OCI-LY1 (cell line): Measurements from ENCODE around the gene SOBP.
A peak's percentile ranks its signal among the peaks of the same experiment; 100 is the strongest.

Source experiments
- H2AFZ ChIP-seq: fragments of 200-600 bp; sonication (generic), shearing (Covaris generic); 2 replicates; pipeline ENCODE4 v1.6.0; 2014; ENCODE audit warnings: antibody characterized with exemption, mild to moderate bottlenecking, low read length
- H3F3A ChIP-seq: fragments of 200-600 bp; sonication (generic), shearing (Covaris generic); 2 replicates; pipeline ENCODE4 v1.6.0; 2014; ENCODE audit warnings: mild to moderate bottlenecking, antibody characterized with exemption, low read length, moderate library complexity; ENCODE audit not compliant: insufficient read depth
- H3K27ac ChIP-seq: fragments of 200-600 bp; sonication (generic); 2 replicates; pipeline ENCODE4 v1.5.1; 2014; ENCODE audit warnings: low read length, mixed run types, mild to moderate bottlenecking, low read depth; ENCODE audit not compliant: poor library complexity, severe bottlenecking
- H3K27me3 ChIP-seq: fragments of 200-600 bp; sonication (generic); 2 replicates; pipeline ENCODE4 v1.6.0; 2014; ENCODE audit warnings: antibody characterized with exemption, mild to moderate bottlenecking, low read length, moderate library complexity; ENCODE audit not compliant: insufficient read depth
- H3K36me3 ChIP-seq: fragments of 200-600 bp; sonication (generic); 2 replicates; pipeline ENCODE4 v1.6.1; 2014; ENCODE audit warnings: mild to moderate bottlenecking, antibody characterized with exemption, low read length, moderate library complexity, mixed read lengths; ENCODE audit not compliant: insufficient read depth
- H3K4me1 ChIP-seq: fragments of 200-600 bp; sonication (generic); 2 replicates; pipeline ENCODE4 v1.5.1; 2014; ENCODE audit warnings: mild to moderate bottlenecking, low read length, moderate library complexity; ENCODE audit not compliant: insufficient read depth, severe bottlenecking
- H3K4me2 ChIP-seq: fragments of 200-600 bp; sonication (generic), shearing (Covaris generic); 2 replicates; pipeline ENCODE4 v1.6.1; 2014; ENCODE audit warnings: low read length
- H3K4me3 ChIP-seq: fragments of 200-600 bp; sonication (generic); 2 replicates; pipeline ENCODE4 v1.5.1; 2014; ENCODE audit warnings: low read length, low read depth, mild to moderate bottlenecking, mixed read lengths; ENCODE audit not compliant: poor library complexity, severe bottlenecking
- H3K79me2 ChIP-seq: fragments of 200-600 bp; shearing (Covaris generic); 2 replicates; pipeline ENCODE4 v1.6.1; 2016; ENCODE audit warnings: mixed run types, low read length, mixed read lengths; ENCODE audit not compliant: insufficient read depth
- H3K9ac ChIP-seq: fragments of 200-600 bp; sonication (generic), shearing (Covaris generic); 2 replicates; pipeline ENCODE4 v1.6.1; 2014; ENCODE audit warnings: mild to moderate bottlenecking, low read length, mixed read lengths
- H3K9me2 ChIP-seq: fragments of 200-600 bp; sonication (generic), shearing (Covaris generic); 2 replicates; pipeline ENCODE4 v1.6.1; 2014; ENCODE audit warnings: low read depth, mild to moderate bottlenecking, low read length, mixed read lengths
- H3K9me3 ChIP-seq: fragments of 200-600 bp; shearing (Covaris generic); 2 replicates; pipeline ENCODE4 v1.6.1; 2014; ENCODE audit warnings: low read length, mixed read lengths
- H4K20me1 ChIP-seq: fragments of 200-600 bp; sonication (generic), shearing (Covaris generic); 2 replicates; pipeline ENCODE4 v1.6.0; 2016; ENCODE audit warnings: mild to moderate bottlenecking, low read length; ENCODE audit not compliant: insufficient read depth
- CTCF ChIP-seq: fragments of 200-600 bp; sonication (generic), shearing (Covaris generic); IDR thresholded peaks from 2 replicates; pipeline ENCODE4 v1.5.1; 2017; ENCODE audit warnings: mild to moderate bottlenecking, antibody characterized with exemption, low read length, moderate library complexity, mixed read lengths
- EZH2 ChIP-seq: fragments of 200-600 bp; sonication (generic), shearing (Covaris generic); IDR thresholded peaks from 2 replicates; pipeline ENCODE4 v1.8.0; 2017; ENCODE audit warnings: borderline replicate concordance, mixed run types, mild to moderate bottlenecking, antibody characterized with exemption, low read length, moderate library complexity, mixed read lengths

SOBP gene

GRCh38 chr6:107624541-107624940, 134.6 kb downstream of the SOBP start:
- Histone ChIP-seq H3F3A (no peaks in the 10 kb centered on the region), H4K20me1 (no peaks in the 10 kb centered on the region), H3K36me3 (peaks cover 23% of the 10 kb centered on the region; the same call in 1 of the 2 replicates), H3K9ac (no peak overlapping the region), H3K9me3 (no peaks in the 10 kb centered on the region), H3K27ac (peak overlapping the region; percentile 13), H3K27me3 (no peaks in the 10 kb centered on the region), H2AFZ (no peak overlapping the region), H3K4me2 (no peak overlapping the region), H3K4me1 (peaks cover 47% of the 10 kb centered on the region), H3K79me2 (no peaks in the 10 kb centered on the region), H3K4me3 (no peak overlapping the region), H3K9me2 (no peaks in the 10 kb centered on the region)
- no peak for TF ChIP-seq EZH2
- no peak for TF ChIP-seq CTCF

DNA sequence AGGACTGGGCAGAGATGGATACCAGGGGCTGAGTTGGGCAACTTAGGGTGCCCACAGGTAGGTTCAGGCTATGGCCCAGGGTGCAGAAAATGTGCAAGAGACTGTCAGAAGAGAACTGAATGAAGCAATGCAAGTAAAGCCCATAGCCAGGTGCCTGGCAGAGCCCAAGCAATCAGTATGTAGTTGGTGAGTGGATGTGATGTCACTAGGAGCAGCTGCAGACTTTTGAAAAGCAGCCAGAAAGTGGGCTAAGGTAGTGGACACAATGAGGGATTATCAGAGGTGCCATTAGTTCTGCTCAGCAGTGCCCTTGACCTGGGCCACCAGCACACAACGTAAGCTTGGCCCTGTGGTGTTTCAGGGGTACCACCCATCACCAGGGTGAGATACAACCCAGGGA, 135.3 kb downstream of the SOBP start:
- H2AFZ ChIP-seq = no peak overlapping the region
- H3K79me2 ChIP-seq = no peaks in the 10 kb centered on the region
- no peak overlapping the region for H3K9ac ChIP-seq
- peaks cover 40% of the 10 kb centered on the region for H3K4me1 ChIP-seq
- H3K27me3 ChIP-seq = no peaks in the 10 kb centered on the region
- peak overlapping the region; percentile 9 for H3K27ac ChIP-seq
- H4K20me1 ChIP-seq = no peaks in the 10 kb centered on the region
- H3K4me2 ChIP-seq = no peak overlapping the region
- TF ChIP-seq EZH2 = no peak
- no peak for TF ChIP-seq CTCF
- H3K9me3 ChIP-seq = no peaks in the 10 kb centered on the region
- H3F3A ChIP-seq = no peaks in the 10 kb centered on the region
- peaks cover 23% of the 10 kb centered on the region; the same call in 1 of the 2 replicates for H3K36me3 ChIP-seq
- H3K9me2 ChIP-seq = no peaks in the 10 kb centered on the region
- no peak overlapping the region for H3K4me3 ChIP-seq

GRCh38 chr6:107626645-107627044, 136.7 kb downstream of the SOBP start:
- H3K79me2 ChIP-seq = no peaks in the 10 kb centered on the region
- no peak overlapping the region for H3K4me2 ChIP-seq
- no peak overlapping the region for H3K4me3 ChIP-seq
- H3K9ac ChIP-seq = no peak overlapping the region
- no peaks in the 10 kb centered on the region for H3K9me3 ChIP-seq
- peak overlapping the region; percentile 14 for H3K27ac ChIP-seq
- peaks cover 24% of the 10 kb centered on the region; the same call in 1 of the 2 replicates for H3K36me3 ChIP-seq
- H3K4me1 ChIP-seq = peaks cover 26% of the 10 kb centered on the region
- no peaks in the 10 kb centered on the region for H3K9me2 ChIP-seq
- H4K20me1 ChIP-seq = no peaks in the 10 kb centered on the region
- no peak overlapping the region for H2AFZ ChIP-seq
- H3K27me3 ChIP-seq = no peaks in the 10 kb centered on the region
- H3F3A ChIP-seq = no peaks in the 10 kb centered on the region
- no peak for TF ChIP-seq CTCF
- no peak for TF ChIP-seq EZH2
